Common myeloid progenitor, CD34-positive (primary cell): ENCODE measurements around the gene GCKR.

Experiments used
- CTCF ChIA-PET: fragments of 350-600 bp; sonication (Branson Sonifier 250); formaldehyde crosslinking; loops from one replicate; lab custom pipeline; 2021; ENCODE audit warnings: antibody characterized with exemption; lab: Charles Lee
- POLR2A ChIA-PET: fragments of 350-600 bp; sonication (Branson Sonifier 250); formaldehyde crosslinking; loops from one replicate; lab custom pipeline; 2021; ENCODE audit warnings: antibody characterized with exemption; lab: Charles Lee
- DNase-seq, 3 donors: peaks; one replicate each; pipeline versions ENCODE4 v3.0.0 to v3.0.0-alpha.2; 2013
- H3K27ac ChIP-seq, 2 experiments: 1 replicate in 1 of 2; 2 replicates in 1 of 2; pipeline ENCODE4 v1.7.0; 2013; ENCODE audit warnings: inconsistent platforms in 2 of 2, low read length in 2 of 2, mild to moderate bottlenecking in 2 of 2, low read depth in 1 of 2, moderate library complexity in 1 of 2; ENCODE audit not compliant: severe bottlenecking in 2 of 2, insufficient read depth in 1 of 2, poor library complexity in 1 of 2
- H3K27me3 ChIP-seq, 5 experiments: replicated peaks in 2 of 5; 1 replicate in 3 of 5; 2 replicates in 2 of 5; pipeline versions ENCODE4 v1.6.1 to v1.7.0; 2013; ENCODE audit warnings: low read length in 4 of 5, mild to moderate bottlenecking in 2 of 5, moderate library complexity in 2 of 5, inconsistent platforms in 1 of 5; ENCODE audit not compliant: insufficient read depth in 5 of 5, control insufficient read depth in 4 of 5
- H3K36me3 ChIP-seq, 4 experiments: 1 replicate in 2 of 4; 2 replicates in 2 of 4; pipeline versions ENCODE4 v1.6.1 to v1.7.0; 2013; ENCODE audit warnings: low read length in 3 of 4, control low read depth in 1 of 4, mild to moderate bottlenecking in 1 of 4; ENCODE audit not compliant: control insufficient read depth in 4 of 4, insufficient read depth in 4 of 4
- H3K4me1 ChIP-seq, 4 experiments: 1 replicate in 3 of 4; 2 replicates in 1 of 4; pipeline versions ENCODE4 v1.6.1 to v1.7.1; 2013; ENCODE audit warnings: low read length in 3 of 4, mild to moderate bottlenecking in 3 of 4, control low read depth in 1 of 4, inconsistent platforms in 1 of 4, moderate library complexity in 1 of 4; ENCODE audit not compliant: control insufficient read depth in 4 of 4, insufficient read depth in 4 of 4; ENCODE audit errors: control extremely low read depth in 1 of 4
- H3K4me3 ChIP-seq, 7 experiments: 1 replicate in 4 of 7; 2 replicates in 3 of 7; pipeline versions ENCODE4 v1.5.1 to v1.7.0; 2013; ENCODE audit warnings: mild to moderate bottlenecking in 7 of 7, low read length in 6 of 7, moderate library complexity in 6 of 7, inconsistent platforms in 2 of 7, low read depth in 2 of 7, control low read depth in 1 of 7; ENCODE audit not compliant: insufficient read depth in 4 of 7, control insufficient read depth in 1 of 7; ENCODE audit errors: extremely low read depth in 1 of 7
- H3K9me3 ChIP-seq, 5 experiments: 1 replicate in 4 of 5; 2 replicates in 1 of 5; pipeline versions ENCODE4 v1.6.1 to v1.7.1; 2013; ENCODE audit warnings: low read length in 4 of 5, mild to moderate bottlenecking in 2 of 5, inconsistent platforms in 1 of 5, low read depth in 1 of 5, moderate library complexity in 1 of 5; ENCODE audit not compliant: control insufficient read depth in 4 of 5, insufficient read depth in 2 of 5; ENCODE audit errors: control extremely low read depth in 1 of 5
- WGBS: methylation state at CpG from one replicate; pipeline ENCODE4 v1.1.5; 2013; ENCODE audit not compliant: insufficient coverage; 5-methylcytosine and 5-hydroxymethylcytosine counted together

GCKR gene

DNA sequence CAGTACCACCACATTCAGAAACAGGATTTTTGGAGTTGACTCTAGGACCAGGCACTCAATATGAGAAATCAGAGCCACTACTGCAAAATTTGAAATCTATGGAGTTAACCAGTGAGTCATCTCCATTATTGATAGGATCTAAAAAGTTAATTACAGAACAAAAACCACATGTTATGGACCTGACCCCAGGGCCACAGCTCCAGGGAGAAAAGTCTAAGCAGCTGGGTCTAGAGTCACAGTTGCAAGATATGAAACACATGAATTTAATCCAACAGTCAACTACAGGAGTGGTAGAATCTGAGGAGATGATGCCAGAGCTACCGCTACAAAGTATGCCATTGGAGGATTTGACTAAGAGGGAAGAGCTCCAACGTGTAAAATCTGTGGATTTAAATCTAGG, 72.8 kb downstream of the GCKR start:
- Histone ChIP-seq H3K4me1 (no peaks in the 10 kb centered on the region), H3K36me3 (no peaks in the 10 kb centered on the region), H3K9me3 (peaks cover 0 to 12% (median 0%) of the 10 kb centered on the region in 5 experiments), H3K27me3 (peaks cover 0 to 3% (median 2%) of the 10 kb centered on the region in 5 experiments), H3K27ac (no peak overlapping the region), H3K4me3 (no peak overlapping the region)
- no peak for DNase-seq
- POLR2A ChIA-PET = no interaction called here
- WGBS = 100% methylated on average over 1 of the region's 2 CpGs
- CTCF ChIA-PET = no interaction called here

DNA sequence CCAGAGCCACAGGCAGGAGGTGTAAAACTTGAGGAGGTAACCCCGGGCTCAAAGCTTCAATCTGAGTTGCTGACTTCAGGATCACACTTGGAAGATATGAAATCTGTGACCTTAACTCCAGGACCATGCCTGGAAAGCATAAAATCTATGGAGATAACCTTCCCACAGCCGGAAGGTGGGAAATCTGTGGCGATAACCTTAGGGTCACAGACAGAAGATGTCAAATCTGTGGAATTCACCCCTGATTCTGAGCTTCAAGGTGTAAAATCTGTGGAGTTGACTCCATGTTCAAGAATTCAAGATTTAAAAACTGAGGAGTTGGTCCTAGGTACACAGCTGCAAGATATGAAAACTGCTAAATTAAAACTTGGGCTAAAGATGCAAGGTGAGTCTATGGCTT, 74.6 kb downstream of the GCKR start:
- H3K4me1 ChIP-seq = no peaks in the 10 kb centered on the region
- H3K4me3 ChIP-seq = no peak overlapping the region
- POLR2A ChIA-PET = no interaction called here
- H3K27me3 ChIP-seq = peaks cover 0 to 3% (median 2%) of the 10 kb centered on the region in 5 experiments
- no peak overlapping the region for H3K27ac ChIP-seq
- peaks cover under 1 to 27% (median 3%) of the 10 kb centered on the region in 5 experiments for H3K9me3 ChIP-seq
- DNase-seq = no peak
- CTCF ChIA-PET = interaction anchor here (1.6 kb wide), 1 partner anchor 9 kb away, joined by 4 read pairs; no protein-coding TSS in a partner anchor
- 65% methylated on average over 3 of the region's 3 CpGs for WGBS
- no peaks in the 10 kb centered on the region for H3K36me3 ChIP-seq

DNA sequence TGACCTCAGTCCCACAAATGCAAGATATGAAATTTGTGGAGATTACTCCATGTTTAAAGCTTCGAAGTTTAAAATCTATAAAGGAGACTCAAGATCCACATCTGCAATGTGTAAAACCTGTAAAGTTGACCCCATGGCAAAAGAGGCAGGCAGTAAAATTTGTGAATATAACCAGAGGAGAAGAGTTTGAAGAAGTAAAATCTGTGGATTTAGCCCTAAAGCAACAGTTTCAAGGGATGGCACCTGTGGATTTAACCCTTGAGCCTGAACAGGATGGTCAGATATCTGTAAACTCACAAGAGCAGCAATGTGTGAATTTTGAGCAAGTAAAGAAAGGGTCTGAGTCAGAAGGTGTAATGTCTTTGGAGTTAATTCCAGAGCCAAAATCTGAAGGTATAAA, 75.0 kb downstream of the GCKR start:
- no peak overlapping the region for H3K27ac ChIP-seq
- H3K9me3 ChIP-seq = peaks cover 2 to 32% (median 3%) of the 10 kb centered on the region in 5 experiments
- ChIA-PET POLR2A (no interaction called here), CTCF (interaction anchor here (1.6 kb wide), 1 partner anchor 8 kb away, joined by 4 read pairs; no protein-coding TSS in a partner anchor)
- H3K4me1 ChIP-seq = no peaks in the 10 kb centered on the region
- no peak overlapping the region for H3K4me3 ChIP-seq
- WGBS = 100% methylated on average over 1 of the region's 1 CpG
- no peak for DNase-seq
- no peaks in the 10 kb centered on the region for H3K36me3 ChIP-seq
- peaks cover 0 to 3% (median 0%) of the 10 kb centered on the region in 5 experiments for H3K27me3 ChIP-seq

DNA sequence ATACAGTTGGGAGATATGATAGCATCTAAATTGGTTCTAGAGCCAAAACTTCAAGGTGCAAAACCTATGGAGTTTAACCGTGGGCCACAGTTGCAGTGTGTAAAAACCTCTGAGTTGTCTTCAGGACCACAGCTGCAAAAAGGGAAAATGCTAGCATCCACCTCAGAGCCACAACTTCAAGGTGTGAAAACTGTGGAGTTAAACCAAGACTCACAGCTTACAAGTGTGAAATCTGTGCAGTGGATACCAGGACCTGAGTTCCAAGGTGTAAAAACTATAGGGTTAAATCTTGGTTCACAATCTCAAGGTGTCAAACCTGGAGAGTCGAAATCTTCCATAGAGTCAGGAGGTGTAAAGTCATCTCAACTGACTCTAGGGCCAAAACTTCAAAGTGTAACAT, 75.8 kb downstream of the GCKR start:
- Histone ChIP-seq H3K27me3 (peaks cover 0 to 1% (median 0%) of the 10 kb centered on the region in 5 experiments), H3K36me3 (no peaks in the 10 kb centered on the region), H3K27ac (no peak overlapping the region), H3K4me3 (no peak overlapping the region), H3K4me1 (no peaks in the 10 kb centered on the region), H3K9me3 (peaks cover 3 to 39% (median 9%) of the 10 kb centered on the region in 5 experiments)
- ChIA-PET POLR2A (no interaction called here), CTCF (no interaction called here)
- WGBS = 90% methylated on average over 2 of the region's 2 CpGs
- DNase-seq = no peak

DNA sequence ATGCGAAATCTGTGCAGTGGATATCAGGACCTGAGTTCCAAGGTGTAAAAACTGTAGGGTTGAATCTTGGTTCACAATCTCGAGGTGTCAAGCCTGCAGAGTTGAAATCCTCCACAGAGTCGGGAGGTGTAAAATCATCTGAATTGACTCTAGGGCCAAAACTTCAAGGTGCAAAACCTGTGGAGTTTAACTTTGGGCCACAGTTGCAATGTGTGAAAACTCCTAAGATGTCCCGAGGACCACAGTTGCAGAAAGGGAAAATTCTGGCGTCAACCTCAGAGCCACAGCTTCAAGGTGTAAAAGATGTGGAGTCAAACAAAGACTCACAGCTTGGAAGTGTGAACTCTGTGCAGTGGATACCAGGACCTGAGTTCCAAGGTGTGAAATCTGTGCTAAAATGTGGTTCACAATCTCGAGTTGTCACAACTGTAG, 76.4 kb downstream of the GCKR start:
- DNase-seq = no peak
- no peaks in the 10 kb centered on the region for H3K4me1 ChIP-seq
- no peaks in the 10 kb centered on the region for H3K36me3 ChIP-seq
- peaks cover 0 to 1% (median 0%) of the 10 kb centered on the region in 5 experiments for H3K27me3 ChIP-seq
- no peak overlapping the region for H3K4me3 ChIP-seq
- 83% methylated on average over 5 of the region's 6 CpGs for WGBS
- H3K9me3 ChIP-seq = peaks cover 3 to 42% (median 10%) of the 10 kb centered on the region in 5 experiments
- no peak overlapping the region for H3K27ac ChIP-seq
- ChIA-PET POLR2A (no interaction called here), CTCF (interaction anchor here (0.8 kb wide), 1 partner anchor 11 kb away, joined by 3 read pairs; no protein-coding TSS in a partner anchor)
